Measurements from ENCODE around the gene MEGF10. TPM values are rescaled to one million over a fixed set of nuclear protein-coding genes. Genes with fewer than 3 reads are reported as not detected.
"Not testable (repeated sequence)": the region's sequence is repeated elsewhere in the genome, so short reads cannot be mapped to it uniquely, and the experiment has no call there.

The MEGF10 gene
- total RNA-seq, 2 experiments from 2014 or later = not detected

DNA sequence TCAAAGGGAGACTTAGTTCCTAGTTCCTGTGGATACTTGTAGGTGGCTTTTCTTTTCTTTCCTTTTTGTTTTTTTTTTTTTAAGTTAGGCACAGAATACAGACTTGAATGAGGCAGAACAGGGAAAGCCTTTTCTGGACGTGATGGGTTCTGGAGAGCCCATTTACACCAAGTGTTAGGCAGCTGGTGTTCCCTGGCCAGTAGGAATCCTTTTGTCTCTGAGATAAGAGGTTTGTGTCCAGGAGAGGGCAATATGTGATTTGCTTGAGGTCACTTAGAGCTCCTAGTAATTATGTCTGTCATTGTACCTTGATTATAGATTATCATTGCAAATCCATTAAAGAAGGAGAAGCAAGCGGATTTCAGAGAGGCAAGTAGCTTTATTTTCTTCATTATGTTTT lies 9.1 kb downstream of the MEGF10 start:
- ATAC-seq (no peak), DNase-seq (no peak)
- POLR2A ChIA-PET = no interaction called here
- H3K4me1 Mint-ChIP-seq = no peaks in the 10 kb centered on the region
- H3K27ac Mint-ChIP-seq = no peak overlapping the region
- H3K4me3 Mint-ChIP-seq = no peak overlapping the region
- H3K36me3 Mint-ChIP-seq (ENCODE audit: low read depth) = no peaks in the 10 kb centered on the region
- no peaks in the 10 kb centered on the region for H3K9me3 Mint-ChIP-seq (ENCODE audit: low read depth)
- peaks cover 8% of the 10 kb centered on the region for H3K27me3 Mint-ChIP-seq
- intact Hi-C loops (cut with DNase I, micrococcal nuclease) = no loop called here
- CTCF ChIA-PET = no interaction called here

GRCh38 chr5:127302509-127302908 lies 11.9 kb downstream of the MEGF10 start:
- ATAC-seq (no peak), DNase-seq (no peak)
- no peaks in the 10 kb centered on the region for H3K4me1 Mint-ChIP-seq
- POLR2A ChIA-PET = no interaction called here
- intact Hi-C loops (cut with DNase I, micrococcal nuclease) = no loop called here
- peaks cover 6% of the 10 kb centered on the region for H3K27me3 Mint-ChIP-seq
- CTCF ChIA-PET = no interaction called here
- H3K4me3 Mint-ChIP-seq = no peak overlapping the region
- H3K36me3 Mint-ChIP-seq (ENCODE audit: low read depth) = no peaks in the 10 kb centered on the region
- no peak overlapping the region for H3K27ac Mint-ChIP-seq
- H3K9me3 Mint-ChIP-seq (ENCODE audit: low read depth) = no peaks in the 10 kb centered on the region

DNA sequence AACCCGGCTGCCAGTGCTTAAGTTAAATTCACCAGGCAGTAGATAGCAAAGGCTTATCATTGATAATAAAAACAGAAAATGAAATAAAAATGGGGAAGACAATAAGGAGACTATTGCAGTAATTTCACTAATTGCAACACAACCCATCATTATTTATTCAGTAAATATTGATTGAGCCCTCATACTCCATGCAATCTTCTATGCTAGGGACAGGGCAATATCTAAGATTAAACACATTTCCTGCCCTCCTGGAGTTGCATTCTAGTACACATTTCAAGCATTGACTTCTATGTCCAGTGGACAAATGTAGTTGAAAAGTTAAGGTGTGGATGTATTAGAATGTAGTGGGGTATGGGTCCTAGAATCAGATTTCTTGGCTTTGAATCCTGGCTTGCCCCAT lies 12.8 kb downstream of the MEGF10 start:
- no peak for ATAC-seq
- Mint-ChIP-seq H3K27me3 (peaks cover 4% of the 10 kb centered on the region), H3K4me1 (no peaks in the 10 kb centered on the region), H3K4me3 (no peak overlapping the region), H3K27ac (no peak overlapping the region), H3K36me3 (ENCODE audit: low read depth) (no peaks in the 10 kb centered on the region), H3K9me3 (ENCODE audit: low read depth) (no peaks in the 10 kb centered on the region)
- DNase-seq = no peak
- CTCF ChIA-PET = interaction anchor here (2.4 kb wide), 1 partner anchor 10 kb away, joined by 5 read pairs; no protein-coding TSS in a partner anchor
- intact Hi-C loops (cut with DNase I, micrococcal nuclease) = no loop called here
- POLR2A ChIA-PET = no interaction called here

GRCh38 chr5:127305493-127305892 lies 14.9 kb downstream of the MEGF10 start:
- ChIA-PET CTCF (interaction anchor here (0.7 to 2.4 kb wide), 5 partner anchors 8 to 217 kb away, joined by 3 to 5 read pairs (median 3); no protein-coding TSS in a partner anchor), POLR2A (interaction anchor here (0.6 kb wide), 1 partner anchor 146 kb away, joined by 11 read pairs; no protein-coding TSS in a partner anchor)
- Mint-ChIP-seq H3K27ac (no peak overlapping the region), H3K4me3 (no peak overlapping the region), H3K27me3 (peaks cover 4% of the 10 kb centered on the region), H3K4me1 (no peaks in the 10 kb centered on the region), H3K36me3 (ENCODE audit: low read depth) (no peaks in the 10 kb centered on the region), H3K9me3 (ENCODE audit: low read depth) (no peaks in the 10 kb centered on the region)
- no peak for DNase-seq
- ATAC-seq = no peak
- intact Hi-C loops (cut with DNase I, micrococcal nuclease) = no loop called here

DNA sequence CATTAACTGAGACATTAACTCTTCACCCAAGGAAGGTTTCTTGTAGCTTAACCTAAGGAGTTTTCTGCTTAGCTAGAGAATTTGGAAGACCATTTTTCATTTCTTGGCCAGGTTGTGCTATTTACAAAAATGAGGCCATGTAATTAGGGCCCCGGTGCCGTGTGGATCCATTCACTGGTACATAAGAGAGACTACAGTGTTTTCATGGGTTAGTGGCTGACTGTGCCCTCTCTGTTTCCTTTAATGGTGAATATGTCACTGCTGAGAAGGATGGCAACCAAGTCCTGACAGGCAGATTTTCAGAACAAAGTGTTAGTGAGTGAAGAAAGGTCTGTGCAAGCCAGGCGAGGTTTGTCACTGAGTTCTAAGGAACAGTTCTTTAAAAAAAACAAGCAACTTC lies 15.4 kb downstream of the MEGF10 start:
- Mint-ChIP-seq H3K4me1 (no peaks in the 10 kb centered on the region), H3K9me3 (ENCODE audit: low read depth) (no peaks in the 10 kb centered on the region), H3K27me3 (peaks cover 4% of the 10 kb centered on the region), H3K27ac (no peak overlapping the region), H3K4me3 (no peak overlapping the region), H3K36me3 (ENCODE audit: low read depth) (no peaks in the 10 kb centered on the region)
- ATAC-seq (no peak), DNase-seq (no peak)
- POLR2A ChIA-PET = interaction anchor here (0.6 kb wide), 1 partner anchor 146 kb away, joined by 11 read pairs; no protein-coding TSS in a partner anchor
- CTCF ChIA-PET = interaction anchor here (0.7 to 1.5 kb wide), 4 partner anchors 8 to 217 kb away, joined by 3 to 4 read pairs (median 3); no protein-coding TSS in a partner anchor
- intact Hi-C loops (cut with DNase I, micrococcal nuclease) = no loop called here

GRCh38 chr5:127306647-127307046 lies 16.1 kb downstream of the MEGF10 start:
- DNase-seq (no peak), ATAC-seq (no peak)
- POLR2A ChIA-PET = no interaction called here
- CTCF ChIA-PET = interaction anchor here (0.9 to 1.5 kb wide), 3 partner anchors 8 to 185 kb away, joined by 3 to 4 read pairs (median 3); no protein-coding TSS in a partner anchor
- H3K4me1 Mint-ChIP-seq = no peaks in the 10 kb centered on the region
- H3K36me3 Mint-ChIP-seq (ENCODE audit: low read depth) = no peaks in the 10 kb centered on the region
- no peaks in the 10 kb centered on the region for H3K9me3 Mint-ChIP-seq (ENCODE audit: low read depth)
- H3K4me3 Mint-ChIP-seq = no peak overlapping the region
- intact Hi-C loops (cut with DNase I, micrococcal nuclease) = no loop called here
- no peak overlapping the region for H3K27ac Mint-ChIP-seq
- peaks cover 4% of the 10 kb centered on the region for H3K27me3 Mint-ChIP-seq

- ATAC-seq (no peak), DNase-seq (no peak)
- H3K27ac Mint-ChIP-seq = no peak overlapping the region
- intact Hi-C loops (cut with DNase I, micrococcal nuclease) = no loop called here
- POLR2A ChIA-PET = interaction anchor here (0.7 kb wide), 1 partner anchor 113 kb away, joined by 3 read pairs; no protein-coding TSS in a partner anchor
- no peaks in the 10 kb centered on the region for H3K27me3 Mint-ChIP-seq
- no peak overlapping the region for H3K4me3 Mint-ChIP-seq
- H3K36me3 Mint-ChIP-seq (ENCODE audit: low read depth) = no peaks in the 10 kb centered on the region
- no peaks in the 10 kb centered on the region for H3K9me3 Mint-ChIP-seq (ENCODE audit: low read depth)
- CTCF ChIA-PET = interaction anchor here (1.4 kb wide), 1 partner anchor 184 kb away, joined by 3 read pairs; no protein-coding TSS in a partner anchor
- H3K4me1 Mint-ChIP-seq = no peaks in the 10 kb centered on the region
These were observed 17.3 kb downstream of the MEGF10 start for GRCh38 chr5:127307868-127308267.

DNA sequence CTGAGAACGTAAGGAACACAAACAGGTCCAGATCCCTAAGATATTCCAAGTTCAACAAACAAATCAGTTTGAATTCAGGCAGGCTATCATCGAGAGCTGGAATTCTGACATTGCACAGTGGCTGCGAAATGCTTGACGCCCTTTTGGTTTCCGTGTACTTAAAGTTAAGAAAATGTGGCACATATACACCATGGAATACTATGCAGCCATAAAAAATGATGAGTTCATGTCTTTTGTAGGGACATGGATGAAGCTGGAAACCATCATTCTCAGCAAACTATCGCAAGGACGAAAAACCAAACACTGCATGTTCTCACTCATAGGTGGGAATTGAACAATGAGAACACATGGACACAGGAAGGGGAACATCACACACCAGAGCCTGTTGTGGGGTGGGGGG lies 17.7 kb downstream of the MEGF10 start:
- H3K4me3 Mint-ChIP-seq; DNase-seq; POLR2A ChIA-PET; intact Hi-C loops (cut with DNase I, micrococcal nuclease); H3K9me3 Mint-ChIP-seq (ENCODE audit: low read depth); ATAC-seq; CTCF ChIA-PET; H3K27me3 Mint-ChIP-seq; H3K4me1 Mint-ChIP-seq; H3K36me3 Mint-ChIP-seq (ENCODE audit: low read depth); H3K27ac Mint-ChIP-seq: not testable (repeated sequence)

- ChIA-PET POLR2A (no interaction called here), CTCF (no interaction called here)
- Mint-ChIP-seq H3K4me1 (peaks cover 2% of the 10 kb centered on the region), H3K27ac (no peak overlapping the region), H3K4me3 (no peak overlapping the region), H3K36me3 (ENCODE audit: low read depth) (no peaks in the 10 kb centered on the region), H3K9me3 (ENCODE audit: low read depth) (no peaks in the 10 kb centered on the region), H3K27me3 (no peaks in the 10 kb centered on the region)
- ATAC-seq = no peak
- intact Hi-C loops (cut with DNase I, micrococcal nuclease) = no loop called here
- DNase-seq = no peak
These were observed 18.3 kb downstream of the MEGF10 start for GRCh38 chr5:127308945-127309344.

GRCh38 chr5:127311349-127311748 lies 20.8 kb downstream of the MEGF10 start:
- H3K36me3 Mint-ChIP-seq (ENCODE audit: low read depth) = no peaks in the 10 kb centered on the region
- no peak overlapping the region for H3K4me3 Mint-ChIP-seq
- CTCF ChIA-PET = no interaction called here
- DNase-seq (no peak), ATAC-seq (no peak)
- POLR2A ChIA-PET = no interaction called here
- intact Hi-C loops (cut with DNase I, micrococcal nuclease) = loop anchor here in 1 of 2 experiments (5.0 to 10.0 kb wide), 3 partner anchors 347 to 529 kb away; no protein-coding TSS in a partner anchor
- no peak overlapping the region for H3K27ac Mint-ChIP-seq
- H3K9me3 Mint-ChIP-seq (ENCODE audit: low read depth) = no peaks in the 10 kb centered on the region
- peaks cover 2% of the 10 kb centered on the region for H3K27me3 Mint-ChIP-seq
- H3K4me1 Mint-ChIP-seq = peaks cover 2% of the 10 kb centered on the region

DNA sequence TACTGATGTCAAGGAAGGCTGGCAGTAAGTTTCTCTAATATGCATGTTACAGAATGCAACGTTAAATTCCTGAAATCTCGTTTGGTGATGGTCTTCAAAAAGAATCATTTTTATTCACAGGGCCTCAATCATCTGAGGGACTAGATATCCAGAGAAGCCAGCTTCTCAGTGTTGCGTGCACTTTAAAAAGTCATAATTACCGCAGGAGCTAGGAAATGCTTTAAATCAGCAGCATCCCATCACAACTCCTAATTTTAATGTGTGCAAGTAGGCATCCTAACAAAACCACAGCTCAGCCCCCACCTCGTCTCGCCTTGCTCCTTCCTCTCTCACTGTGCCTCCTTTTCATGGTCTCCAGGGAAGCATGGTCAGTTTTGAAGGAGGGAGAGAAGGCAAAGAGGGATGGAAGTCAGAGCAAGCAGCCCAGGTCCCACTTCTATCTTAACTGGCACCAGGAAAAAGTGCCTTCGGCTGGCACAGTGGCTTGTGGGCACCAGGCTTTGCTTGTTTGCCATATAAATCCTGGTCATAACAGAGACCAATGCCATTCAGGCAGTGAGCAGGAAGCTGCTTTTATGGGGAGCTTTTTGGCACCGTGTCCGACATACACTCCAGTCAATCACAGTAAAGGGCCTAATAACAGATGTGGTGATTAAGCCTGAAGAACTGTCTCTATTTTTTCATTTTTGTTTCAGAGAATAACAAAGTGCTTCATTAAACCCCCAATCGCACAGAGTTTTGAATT lies 21.4 kb downstream of the MEGF10 start:
- DNase-seq (no peak), ATAC-seq (no peak)
- ChIA-PET CTCF (interaction anchor here (0.9 to 1.1 kb wide), 2 partner anchors 9 to 67 kb away, joined by 3 read pairs; no protein-coding TSS in a partner anchor), POLR2A (no interaction called here)
- H3K4me1 Mint-ChIP-seq = peaks cover 2% of the 10 kb centered on the region
- no peak overlapping the region for H3K4me3 Mint-ChIP-seq
- no peaks in the 10 kb centered on the region for H3K36me3 Mint-ChIP-seq (ENCODE audit: low read depth)
- no peaks in the 10 kb centered on the region for H3K9me3 Mint-ChIP-seq (ENCODE audit: low read depth)
- H3K27ac Mint-ChIP-seq = no peak overlapping the region
- intact Hi-C loops (cut with DNase I, micrococcal nuclease) = loop anchor here in 1 of 2 experiments (5.0 to 10.0 kb wide), 3 partner anchors 347 to 530 kb away; no protein-coding TSS in a partner anchor
- peaks cover 7% of the 10 kb centered on the region for H3K27me3 Mint-ChIP-seq

GRCh38 chr5:127313379-127313778 lies 22.8 kb downstream of the MEGF10 start:
- Mint-ChIP-seq H3K4me1 (peaks cover 2% of the 10 kb centered on the region), H3K27ac (no peak overlapping the region), H3K36me3 (ENCODE audit: low read depth) (no peaks in the 10 kb centered on the region), H3K4me3 (no peak overlapping the region), H3K27me3 (peaks cover 9% of the 10 kb centered on the region), H3K9me3 (ENCODE audit: low read depth) (no peaks in the 10 kb centered on the region)
- ATAC-seq (no peak), DNase-seq (no peak)
- intact Hi-C loops (cut with DNase I, micrococcal nuclease) = loop anchor here in 1 of 2 experiments (5.0 to 10.0 kb wide), 3 partner anchors 349 to 531 kb away; no protein-coding TSS in a partner anchor
- CTCF ChIA-PET = interaction anchor here (0.7 to 3.6 kb wide), 11 partner anchors 8 to 655 kb away, joined by 3 to 14 read pairs (median 3); no protein-coding TSS in a partner anchor
- POLR2A ChIA-PET = no interaction called here

Measured in activated CD4-positive, alpha-beta T cell treated with anti-CD3 and anti-CD28 coated beads for 36 hours (primary cell).